Measurements from ENCODE around the gene GGA2. TPM values are rescaled to one million over a fixed set of nuclear protein-coding genes. Genes with fewer than 3 reads are reported as not detected.
A peak's percentile ranks its signal among the peaks of the same experiment; 100 is the strongest.

Gene GGA2
- total RNA-seq, 4 donors from 2014 or later: 19.4 to 53.8 (median 23.9) TPM

DNA sequence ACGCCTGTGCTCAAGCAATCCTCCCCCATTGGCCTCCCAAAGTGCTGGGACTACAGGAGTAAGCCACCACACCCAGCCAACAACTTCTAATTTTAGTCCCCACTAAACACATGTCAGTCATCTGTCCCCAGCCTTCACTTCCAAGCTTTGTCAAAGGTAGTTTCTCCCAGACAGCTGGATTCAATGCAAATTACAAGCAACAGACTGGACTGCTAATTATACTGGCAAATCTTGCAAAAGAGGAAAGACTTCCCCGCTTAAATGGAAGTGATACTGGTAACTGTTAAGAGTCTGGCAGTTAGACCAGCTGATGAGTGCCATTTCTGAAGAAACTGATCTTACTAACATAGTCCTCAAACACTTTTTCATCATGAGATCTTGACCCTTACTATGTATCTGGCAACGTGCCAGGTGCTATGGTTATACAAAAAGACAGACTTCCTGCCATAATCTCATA lies 8.2 kb upstream of the GGA2 start:
- Histone ChIP-seq H3K4me1 (no peaks in the 10 kb centered on the region), H3K4me3 (no peak overlapping the region), H3K9me3 (no peaks in the 10 kb centered on the region), H3K36me3 (peaks cover 0 to 50% (median 7%) of the 10 kb centered on the region in 3 donors), H3K27ac (peak overlapping the region in 1 of 4 donors; percentile 38), H3K27me3 (no peaks in the 10 kb centered on the region)
- intact Hi-C loops (cut with DNase I): no loop called here
- no peak for DNase-seq
- WGBS, 2 donors: 52 to 63% methylated on average over 3 of the region's 3 CpGs
- no peak for TF ChIP-seq POLR2A (IDR thresholded peaks at IDR 0.05)
- TF ChIP-seq, protein P1, sequence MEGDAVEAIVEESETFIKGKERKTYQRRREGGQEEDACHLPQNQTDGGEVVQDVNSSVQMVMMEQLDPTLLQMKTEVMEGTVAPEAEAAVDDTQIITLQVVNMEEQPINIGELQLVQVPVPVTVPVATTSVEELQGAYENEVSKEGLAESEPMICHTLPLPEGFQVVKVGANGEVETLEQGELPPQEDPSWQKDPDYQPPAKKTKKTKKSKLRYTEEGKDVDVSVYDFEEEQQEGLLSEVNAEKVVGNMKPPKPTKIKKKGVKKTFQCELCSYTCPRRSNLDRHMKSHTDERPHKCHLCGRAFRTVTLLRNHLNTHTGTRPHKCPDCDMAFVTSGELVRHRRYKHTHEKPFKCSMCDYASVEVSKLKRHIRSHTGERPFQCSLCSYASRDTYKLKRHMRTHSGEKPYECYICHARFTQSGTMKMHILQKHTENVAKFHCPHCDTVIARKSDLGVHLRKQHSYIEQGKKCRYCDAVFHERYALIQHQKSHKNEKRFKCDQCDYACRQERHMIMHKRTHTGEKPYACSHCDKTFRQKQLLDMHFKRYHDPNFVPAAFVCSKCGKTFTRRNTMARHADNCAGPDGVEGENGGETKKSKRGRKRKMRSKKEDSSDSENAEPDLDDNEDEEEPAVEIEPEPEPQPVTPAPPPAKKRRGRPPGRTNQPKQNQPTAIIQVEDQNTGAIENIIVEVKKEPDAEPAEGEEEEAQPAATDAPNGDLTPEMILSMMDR (IDR thresholded peaks at IDR 0.05): no peak

DNA sequence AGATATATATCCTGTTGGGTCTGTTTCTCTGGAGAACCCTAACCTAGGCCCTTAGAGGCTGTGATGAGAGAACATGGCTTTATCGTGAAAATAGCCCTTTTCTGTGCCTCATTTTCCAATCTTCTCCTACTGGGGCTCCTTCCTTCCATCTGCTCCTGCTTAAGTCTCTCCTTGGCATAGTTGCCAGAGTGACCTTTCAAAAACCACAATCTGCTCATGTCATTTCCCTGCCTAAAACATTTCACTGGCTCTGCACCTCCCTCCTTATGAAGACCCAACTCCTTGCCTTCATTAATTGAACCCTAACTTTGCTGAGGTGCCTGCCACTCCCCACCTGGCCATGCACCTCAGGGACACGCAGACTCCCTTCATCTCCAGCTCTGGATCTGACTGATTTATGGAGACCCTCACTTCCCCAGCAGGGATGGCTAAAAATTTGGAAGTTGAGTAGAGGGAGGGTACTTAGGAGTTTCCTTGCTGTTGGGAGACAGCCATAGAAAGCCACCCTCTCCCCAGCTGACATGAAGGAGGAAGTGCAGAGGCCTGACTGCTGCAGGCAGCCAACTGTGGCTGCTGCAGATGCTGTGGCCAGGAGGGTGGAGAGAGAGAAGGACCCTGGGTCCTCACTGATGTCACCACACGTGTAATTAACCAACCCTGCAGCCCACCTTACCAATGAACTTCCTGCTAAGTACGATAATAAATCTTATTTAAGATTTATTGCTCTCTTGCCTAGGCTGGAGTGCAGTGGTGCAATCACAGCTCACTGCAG lies 6.3 kb upstream of the GGA2 start:
- intact Hi-C loops (cut with DNase I): no loop called here
- Histone ChIP-seq H3K27ac (no peak overlapping the region), H3K36me3 (peaks cover 0 to 31% (median 0%) of the 10 kb centered on the region in 3 donors), H3K27me3 (no peaks in the 10 kb centered on the region), H3K4me1 (no peaks in the 10 kb centered on the region), H3K9me3 (no peaks in the 10 kb centered on the region), H3K4me3 (no peak overlapping the region)
- TF ChIP-seq POLR2A (IDR thresholded peaks at IDR 0.05): no peak
- TF ChIP-seq, protein P1 (IDR thresholded peaks at IDR 0.05): no peak
- DNase-seq: no peak
- 73 to 83% methylated on average over 4 of the region's 4 CpGs for WGBS, 2 donors

DNA sequence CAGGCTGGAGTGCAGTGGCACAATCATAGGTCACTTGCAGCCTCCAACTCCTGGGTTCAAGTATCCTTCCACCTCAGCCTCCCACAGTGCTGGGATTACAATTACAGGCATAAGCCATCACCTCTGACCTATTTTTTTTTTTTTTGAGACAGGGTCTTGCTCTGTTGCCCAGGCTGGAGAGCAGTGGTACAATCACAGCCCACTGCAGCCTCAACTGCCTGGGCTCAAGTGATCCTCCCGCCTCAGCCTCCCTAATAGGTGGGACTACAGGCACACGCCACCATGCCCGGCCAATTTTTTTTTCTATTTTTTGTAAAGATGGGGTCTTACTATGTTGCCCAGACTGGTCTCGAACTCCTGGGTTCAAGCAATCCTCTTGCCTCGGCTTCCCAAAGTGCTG lies 5.6 kb upstream of the GGA2 start:
- H3K4me1 ChIP-seq: peaks cover 0 to 2% (median 0%) of the 10 kb centered on the region in 3 donors
- no peak overlapping the region for H3K4me3 ChIP-seq
- H3K36me3 ChIP-seq: peaks cover 0 to 24% (median 0%) of the 10 kb centered on the region in 3 donors
- H3K9me3 ChIP-seq: no peaks in the 10 kb centered on the region
- H3K27ac ChIP-seq: no peak overlapping the region
- WGBS, 2 donors: 94 to 99% methylated on average over 5 of the region's 5 CpGs
- TF ChIP-seq, protein P1 (IDR thresholded peaks at IDR 0.05): no peak
- no peak for TF ChIP-seq POLR2A (IDR thresholded peaks at IDR 0.05)
- H3K27me3 ChIP-seq: no peaks in the 10 kb centered on the region
- intact Hi-C loops (cut with DNase I): no loop called here
- no peak for DNase-seq

DNA sequence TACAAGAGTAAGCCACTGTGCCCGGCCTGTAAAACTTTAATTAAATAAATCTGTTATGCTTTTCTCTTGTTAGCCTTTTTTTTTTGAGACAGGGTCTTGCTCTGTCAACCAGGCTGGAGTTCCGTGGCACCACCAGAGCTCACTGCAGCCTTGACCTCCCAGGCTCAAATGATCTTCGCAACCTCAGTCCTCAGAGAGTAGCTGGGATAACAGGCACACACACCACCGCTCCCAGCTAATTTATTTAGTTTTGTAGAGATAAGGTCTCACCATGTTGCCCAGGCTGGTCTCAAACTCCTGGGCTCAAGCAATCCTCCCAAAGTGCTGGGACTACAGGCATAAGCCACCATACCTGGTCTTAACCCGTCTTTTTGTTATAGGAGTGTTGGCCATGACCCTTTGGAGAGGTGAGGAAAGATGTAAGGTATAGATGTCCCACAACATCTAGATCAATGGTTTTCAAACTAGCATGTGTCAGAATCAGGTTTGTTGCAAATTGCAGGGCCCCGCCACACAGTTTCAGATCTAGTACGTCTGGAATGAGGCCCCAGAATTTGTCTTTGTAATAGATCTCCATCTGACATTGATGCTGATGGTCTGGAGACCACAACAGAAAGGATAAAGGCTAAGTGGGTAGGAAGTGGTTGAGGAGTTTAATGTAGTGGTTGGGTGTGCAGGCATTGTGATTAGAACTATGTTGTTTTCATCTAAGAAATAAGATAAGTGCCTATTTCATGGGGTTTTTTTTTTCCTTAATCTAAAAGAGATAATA lies 4.3 kb upstream of the GGA2 start:
- intact Hi-C loops (cut with DNase I): no loop called here
- Histone ChIP-seq H3K4me3 (no peak overlapping the region), H3K4me1 (peaks cover 0 to 11% (median 1%) of the 10 kb centered on the region in 3 donors), H3K27ac (no peak overlapping the region), H3K27me3 (no peaks in the 10 kb centered on the region), H3K36me3 (peaks cover 0 to 12% (median 0%) of the 10 kb centered on the region in 3 donors), H3K9me3 (no peaks in the 10 kb centered on the region)
- WGBS, 2 donors: 84 to 91% methylated on average over 7 of the region's 7 CpGs
- no peak for DNase-seq
- TF ChIP-seq, protein P1 (IDR thresholded peaks at IDR 0.05): no peak
- TF ChIP-seq POLR2A (IDR thresholded peaks at IDR 0.05): no peak

DNA sequence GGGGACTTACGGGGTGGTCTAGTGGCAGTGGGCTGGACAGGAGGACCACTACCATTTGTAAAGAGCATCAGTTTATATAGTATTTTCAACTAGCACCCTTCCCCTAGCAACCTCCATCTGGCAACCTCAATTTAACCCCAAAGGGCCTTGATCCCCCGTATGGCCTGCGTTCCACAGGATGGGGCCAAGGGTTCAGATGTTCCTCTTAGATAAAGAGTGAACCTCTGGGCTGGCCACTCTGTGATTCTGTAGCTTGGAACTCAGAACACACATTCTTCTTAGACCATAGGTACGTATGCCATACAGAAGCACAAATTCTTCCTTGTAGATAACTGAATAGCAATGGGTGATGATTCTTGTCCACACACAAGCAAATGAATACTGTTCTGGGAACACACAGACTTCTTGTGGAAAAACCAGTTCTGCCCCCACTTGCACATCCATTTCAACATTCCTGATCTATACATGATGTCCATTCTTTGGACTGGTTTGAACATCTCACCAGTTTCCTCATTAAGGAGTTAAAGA lies 1.9 kb upstream of the GGA2 start:
- 83 to 100% methylated on average over 4 of the region's 4 CpGs for WGBS, 2 donors
- Histone ChIP-seq H3K27ac (no peak overlapping the region), H3K9me3 (no peaks in the 10 kb centered on the region), H3K4me1 (peaks cover 10 to 34% (median 17%) of the 10 kb centered on the region in 3 donors), H3K27me3 (no peaks in the 10 kb centered on the region), H3K4me3 (no peak overlapping the region), H3K36me3 (peaks cover 0 to 7% (median 0%) of the 10 kb centered on the region in 3 donors)
- TF ChIP-seq POLR2A (IDR thresholded peaks at IDR 0.05): no peak
- TF ChIP-seq, protein P1 (IDR thresholded peaks at IDR 0.05): no peak
- intact Hi-C loops (cut with DNase I): no loop called here
- DNase-seq: no peak

All from esophagus squamous epithelium (tissue), 5 donors.